Measurements from ENCODE around the gene RFWD3.

Gene RFWD3

DNA sequence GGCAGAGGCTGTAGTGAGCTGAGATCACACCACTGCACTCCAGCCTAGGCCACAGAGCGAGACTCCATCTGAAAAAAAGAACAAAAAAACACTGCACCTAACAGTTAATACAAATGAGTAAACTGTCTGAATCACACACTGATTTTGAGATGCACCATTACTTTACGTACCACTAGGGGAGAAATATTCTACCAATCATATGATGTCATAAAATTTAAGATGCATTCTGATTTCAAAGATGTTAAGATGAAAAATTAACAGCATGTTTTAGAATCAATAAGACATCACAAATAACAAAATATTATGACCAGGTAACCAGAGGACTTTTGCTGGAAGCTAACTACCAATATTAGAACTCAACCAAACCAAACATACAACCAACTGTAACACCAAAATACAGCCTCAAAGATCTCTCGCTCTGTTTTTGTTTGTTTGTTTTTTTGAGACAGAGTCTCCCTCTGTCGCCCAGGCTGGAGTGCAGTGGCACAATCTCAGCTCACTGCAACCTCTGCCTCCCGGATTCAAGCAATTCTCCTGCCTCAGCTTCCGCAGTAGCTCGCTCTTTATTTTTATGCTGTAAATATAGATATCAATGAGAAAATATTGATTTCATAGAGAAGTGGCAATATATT lies 91.4 kb downstream of the RFWD3 start:
- no peak overlapping the region for H3K27ac ChIP-seq (ENCODE audit: low read length)
- no peak overlapping the region for H3K9ac ChIP-seq (ENCODE audit: low read length)
- no peaks in the 10 kb centered on the region for H3K36me3 ChIP-seq (ENCODE audit: control insufficient read depth, low read depth, low read length)
- no peaks in the 10 kb centered on the region for H3K27me3 ChIP-seq (ENCODE audit: control insufficient read depth, insufficient read depth, low read length)
- H3K9me3 ChIP-seq (ENCODE audit: control insufficient read depth, low read depth, low read length) = no peaks in the 10 kb centered on the region
- H3K4me1 ChIP-seq (ENCODE audit: control insufficient read depth, low read depth, low read length) = no peaks in the 10 kb centered on the region
- H3K4me3 ChIP-seq (ENCODE audit: low read length) = no peak overlapping the region

DNA sequence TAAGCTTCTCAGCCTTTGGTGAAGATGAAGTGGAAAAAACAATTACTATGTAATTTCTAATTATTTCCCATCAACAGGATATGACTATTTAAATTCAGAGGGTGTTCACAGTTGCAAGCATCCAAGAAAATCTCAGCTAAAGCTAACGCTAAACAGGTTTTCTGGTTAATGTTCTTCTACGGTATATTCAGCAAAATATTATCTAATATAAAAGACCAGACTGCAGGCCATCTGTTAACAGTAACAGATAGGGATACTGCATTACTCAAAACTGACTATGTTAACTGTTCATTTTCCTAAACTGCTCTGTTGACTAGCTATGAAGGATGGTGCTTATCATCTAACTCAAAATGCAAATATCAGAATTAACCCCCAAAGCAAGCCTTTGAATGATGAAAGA lies 92.5 kb downstream of the RFWD3 start:
- H3K9me3 ChIP-seq (ENCODE audit: control insufficient read depth, low read depth, low read length) = no peaks in the 10 kb centered on the region
- H3K4me1 ChIP-seq (ENCODE audit: control insufficient read depth, low read depth, low read length) = no peaks in the 10 kb centered on the region
- no peak overlapping the region for H3K27ac ChIP-seq (ENCODE audit: low read length)
- H3K4me3 ChIP-seq (ENCODE audit: low read length) = no peak overlapping the region
- H3K36me3 ChIP-seq (ENCODE audit: control insufficient read depth, low read depth, low read length) = no peaks in the 10 kb centered on the region
- H3K9ac ChIP-seq (ENCODE audit: low read length) = no peak overlapping the region
- no peaks in the 10 kb centered on the region for H3K27me3 ChIP-seq (ENCODE audit: control insufficient read depth, insufficient read depth, low read length)

DNA sequence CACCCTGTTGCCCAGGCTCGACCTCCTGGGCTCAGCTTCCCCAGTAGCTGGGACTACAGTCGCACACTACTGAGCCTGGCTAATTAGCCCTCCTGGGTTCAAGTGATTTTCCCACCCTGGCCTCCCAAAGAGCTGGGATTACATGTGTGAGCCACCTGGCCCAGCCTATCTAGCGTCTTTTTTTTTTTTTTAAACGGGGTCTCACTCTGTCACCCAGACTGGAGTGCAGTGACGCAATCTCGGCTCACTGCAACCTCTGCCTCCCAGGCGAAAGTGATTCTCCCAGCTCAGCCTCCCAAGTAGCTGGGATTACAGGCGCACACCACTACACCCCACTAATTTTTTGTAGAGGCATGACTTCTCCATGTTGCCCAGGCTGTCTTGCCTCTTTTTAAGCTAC lies 93.1 kb downstream of the RFWD3 start:
- Histone ChIP-seq H3K4me3 (ENCODE audit: low read length) (no peak overlapping the region), H3K9ac (ENCODE audit: low read length) (no peak overlapping the region), H3K4me1 (ENCODE audit: control insufficient read depth, low read depth, low read length) (no peaks in the 10 kb centered on the region), H3K36me3 (ENCODE audit: control insufficient read depth, low read depth, low read length) (no peaks in the 10 kb centered on the region), H3K9me3 (ENCODE audit: control insufficient read depth, low read depth, low read length) (no peaks in the 10 kb centered on the region), H3K27ac (ENCODE audit: low read length) (no peak overlapping the region), H3K27me3 (ENCODE audit: control insufficient read depth, insufficient read depth, low read length) (no peaks in the 10 kb centered on the region)

Data from iPS-18a (cell line).